MM.1S (cell line): ENCODE data around the gene LRP5.

Experiments
- DNase-seq: peaks from one replicate; pipeline ENCODE4 v3.0.0-alpha.2; 2015
- H2AFZ ChIP-seq: fragments of 300-600 bp; sonication (generic); 2 replicates; pipeline ENCODE4 v1.6.0; 2016; ENCODE audit warnings: antibody characterized with exemption, low read length
- H3F3A ChIP-seq: fragments of 300-600 bp; sonication (generic); 2 replicates; pipeline ENCODE4 v1.6.1; 2016; ENCODE audit warnings: mild to moderate bottlenecking, antibody characterized with exemption, low read length, moderate library complexity, mixed read lengths; ENCODE audit not compliant: insufficient read depth
- H3K27ac ChIP-seq: fragments of 300-600 bp; sonication (generic); 2 replicates; pipeline ENCODE4 v1.5.1; 2016; ENCODE audit warnings: mild to moderate bottlenecking, low read length
- H3K27me3 ChIP-seq: fragments of 300-600 bp; sonication (generic); replicated peaks from 2 replicates; pipeline ENCODE4 v1.6.0; 2016; ENCODE audit warnings: low read length; ENCODE audit not compliant: insufficient read depth
- H3K36me3 ChIP-seq: fragments of 300-600 bp; sonication (generic); replicated peaks from 2 replicates; pipeline ENCODE4 v1.6.1; 2016; ENCODE audit warnings: mild to moderate bottlenecking, low read length, mixed read lengths; ENCODE audit not compliant: insufficient read depth
- H3K4me1 ChIP-seq: fragments of 300-600 bp; sonication (generic); 2 replicates; pipeline ENCODE4 v1.6.1; 2016; ENCODE audit warnings: low read length, mixed read lengths
- H3K4me2 ChIP-seq: fragments of 300-600 bp; sonication (generic); 2 replicates; pipeline ENCODE4 v1.6.0; 2016; ENCODE audit warnings: low read depth, low read length
- H3K4me3 ChIP-seq: fragments of 300-600 bp; sonication (generic); 2 replicates; pipeline ENCODE4 v1.5.1; 2016; ENCODE audit warnings: low read length, mixed read lengths
- H3K79me2 ChIP-seq: fragments of 300-600 bp; sonication (generic); 2 replicates; pipeline ENCODE4 v1.6.1; 2016; ENCODE audit warnings: mixed run types, low read length, mixed read lengths
- H3K9ac ChIP-seq: fragments of 300-600 bp; sonication (generic); 2 replicates; pipeline ENCODE4 v1.6.1; 2016; ENCODE audit warnings: low read length, mixed read lengths
- H3K9me2 ChIP-seq: fragments of 300-600 bp; sonication (generic); replicated peaks from 2 replicates; pipeline ENCODE4 v1.6.1; 2016; ENCODE audit warnings: mild to moderate bottlenecking, low read length, mixed read lengths; ENCODE audit not compliant: insufficient read depth
- H3K9me3 ChIP-seq: fragments of 300-600 bp; sonication (generic); replicated peaks from 2 replicates; pipeline ENCODE4 v1.6.1; 2016; ENCODE audit warnings: mild to moderate bottlenecking, low read length, mixed read lengths; ENCODE audit not compliant: insufficient read depth
- H4K20me1 ChIP-seq: fragments of 300-600 bp; sonication (generic); 2 replicates; pipeline ENCODE4 v1.6.1; 2016; ENCODE audit warnings: mild to moderate bottlenecking, low read length, moderate library complexity, mixed read lengths; ENCODE audit not compliant: insufficient read depth
- EZH2 ChIP-seq: fragments of 300-600 bp; sonication (generic); optimal IDR thresholded peaks from 2 replicates; pipeline ENCODE3; 2017; ENCODE audit warnings: low read depth, mild to moderate bottlenecking, antibody characterized with exemption, low read length, mixed read lengths
- EZH2phosphoT487 ChIP-seq: fragments of 300-600 bp; sonication (generic); IDR thresholded peaks from 2 replicates; pipeline ENCODE4 v1.6.1; 2018; ENCODE audit warnings: antibody characterized with exemption, low read length
- TF ChIP-seq, protein P1 (sequence below): fragments of 300-600 bp; sonication (generic); IDR thresholded peaks from 2 replicates; pipeline ENCODE4 v1.5.1; 2016; ENCODE audit warnings: antibody characterized with exemption, low read length, mixed read lengths

The LRP5 gene

GRCh38 chr11:68424981-68425865 lies 112.8 kb downstream of the LRP5 start:
- H3K36me3 ChIP-seq, result no peaks in the 10 kb centered on the region
- H3K9ac ChIP-seq, result no peak overlapping the region
- H3K79me2 ChIP-seq, result no peaks in the 10 kb centered on the region
- H3F3A ChIP-seq, result no peaks in the 10 kb centered on the region
- no peak overlapping the region for H3K4me2 ChIP-seq
- H3K4me1 ChIP-seq, result no peaks in the 10 kb centered on the region
- H3K27me3 ChIP-seq, result no peaks in the 10 kb centered on the region
- H3K9me2 ChIP-seq, result no peaks in the 10 kb centered on the region
- H3K27ac ChIP-seq, result no peak overlapping the region
- H3K4me3 ChIP-seq, result no peak overlapping the region
- TF ChIP-seq EZH2 (no peak), EZH2phosphoT487 (no peak)
- TF ChIP-seq, protein P1, sequence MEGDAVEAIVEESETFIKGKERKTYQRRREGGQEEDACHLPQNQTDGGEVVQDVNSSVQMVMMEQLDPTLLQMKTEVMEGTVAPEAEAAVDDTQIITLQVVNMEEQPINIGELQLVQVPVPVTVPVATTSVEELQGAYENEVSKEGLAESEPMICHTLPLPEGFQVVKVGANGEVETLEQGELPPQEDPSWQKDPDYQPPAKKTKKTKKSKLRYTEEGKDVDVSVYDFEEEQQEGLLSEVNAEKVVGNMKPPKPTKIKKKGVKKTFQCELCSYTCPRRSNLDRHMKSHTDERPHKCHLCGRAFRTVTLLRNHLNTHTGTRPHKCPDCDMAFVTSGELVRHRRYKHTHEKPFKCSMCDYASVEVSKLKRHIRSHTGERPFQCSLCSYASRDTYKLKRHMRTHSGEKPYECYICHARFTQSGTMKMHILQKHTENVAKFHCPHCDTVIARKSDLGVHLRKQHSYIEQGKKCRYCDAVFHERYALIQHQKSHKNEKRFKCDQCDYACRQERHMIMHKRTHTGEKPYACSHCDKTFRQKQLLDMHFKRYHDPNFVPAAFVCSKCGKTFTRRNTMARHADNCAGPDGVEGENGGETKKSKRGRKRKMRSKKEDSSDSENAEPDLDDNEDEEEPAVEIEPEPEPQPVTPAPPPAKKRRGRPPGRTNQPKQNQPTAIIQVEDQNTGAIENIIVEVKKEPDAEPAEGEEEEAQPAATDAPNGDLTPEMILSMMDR, result no peak
- no peaks in the 10 kb centered on the region for H3K9me3 ChIP-seq
- H2AFZ ChIP-seq, result no peak overlapping the region
- no peak for DNase-seq
- no peaks in the 10 kb centered on the region for H4K20me1 ChIP-seq

DNA sequence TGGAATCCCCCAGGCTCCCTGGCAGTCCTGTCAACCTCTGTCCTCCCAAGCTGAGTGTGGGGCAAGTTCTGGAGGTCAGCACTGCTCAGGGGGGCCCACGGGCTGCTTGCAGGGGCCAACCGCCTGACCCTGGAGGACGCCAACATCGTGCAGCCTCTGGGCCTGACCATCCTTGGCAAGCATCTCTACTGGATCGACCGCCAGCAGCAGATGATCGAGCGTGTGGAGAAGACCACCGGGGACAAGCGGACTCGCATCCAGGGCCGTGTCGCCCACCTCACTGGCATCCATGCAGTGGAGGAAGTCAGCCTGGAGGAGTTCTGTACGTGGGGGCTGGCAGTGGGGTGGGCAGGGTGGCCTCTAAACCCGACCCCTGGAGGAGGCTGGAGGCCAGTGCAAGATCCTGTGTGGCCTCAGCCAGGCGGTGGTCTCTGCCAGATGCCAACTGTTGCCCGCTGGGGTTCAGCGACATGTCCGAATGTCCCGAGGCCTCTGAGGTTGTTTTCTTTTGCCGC lies 113.5 kb downstream of the LRP5 start:
- Histone ChIP-seq H3K27me3 (no peaks in the 10 kb centered on the region), H3F3A (no peaks in the 10 kb centered on the region), H3K9me3 (no peaks in the 10 kb centered on the region), H3K9me2 (no peaks in the 10 kb centered on the region), H3K36me3 (no peaks in the 10 kb centered on the region), H3K4me3 (no peak overlapping the region), H4K20me1 (no peaks in the 10 kb centered on the region), H3K9ac (no peak overlapping the region), H3K27ac (no peak overlapping the region), H2AFZ (no peak overlapping the region), H3K79me2 (no peaks in the 10 kb centered on the region), H3K4me1 (no peaks in the 10 kb centered on the region), H3K4me2 (no peak overlapping the region)
- DNase-seq, result no peak
- TF ChIP-seq, protein P1, result no peak
- TF ChIP-seq EZH2 (no peak), EZH2phosphoT487 (no peak)

DNA sequence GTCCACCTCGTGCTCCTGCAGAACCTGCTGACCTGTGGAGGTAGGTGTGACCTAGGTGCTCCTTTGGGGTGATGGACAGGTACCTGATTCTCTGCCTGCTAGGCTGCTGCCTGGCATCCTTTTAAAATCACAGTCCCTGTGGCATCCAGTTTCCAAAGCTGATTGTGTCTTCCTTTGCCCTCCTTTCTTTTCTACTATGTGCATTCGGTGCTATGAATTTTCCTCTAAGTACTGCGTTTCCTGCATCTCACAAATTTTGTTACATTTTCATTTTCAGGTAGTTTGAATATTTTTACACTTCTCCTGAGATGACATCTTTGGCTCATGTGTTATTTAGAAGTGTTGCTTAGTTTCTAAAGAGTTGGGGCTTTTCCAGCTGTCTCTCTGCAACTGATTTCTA lies 117.3 kb downstream of the LRP5 start:
- Histone ChIP-seq H3F3A (no peaks in the 10 kb centered on the region), H3K4me2 (no peak overlapping the region), H3K9me3 (no peaks in the 10 kb centered on the region), H4K20me1 (no peaks in the 10 kb centered on the region), H3K4me1 (no peaks in the 10 kb centered on the region), H3K4me3 (no peak overlapping the region), H2AFZ (no peak overlapping the region), H3K27me3 (no peaks in the 10 kb centered on the region), H3K9me2 (no peaks in the 10 kb centered on the region), H3K79me2 (no peaks in the 10 kb centered on the region), H3K9ac (no peak overlapping the region), H3K36me3 (no peaks in the 10 kb centered on the region), H3K27ac (no peak overlapping the region)
- TF ChIP-seq EZH2 (no peak), EZH2phosphoT487 (no peak)
- TF ChIP-seq, protein P1, result no peak
- DNase-seq, result no peak
